ENCODE data around the gene SGCA. TPM values are rescaled to one million over a fixed set of nuclear protein-coding genes. Genes with fewer than 3 reads are reported as not detected.

The SGCA gene
- total and polyA plus RNA-seq, 2 of the 8 experiments (the other 6 are each of a cell fraction or from before 2014, with no cell fraction given): 0.12 TPM; not detected in 1

GRCh38 chr17:50180111-50180510, 14.3 kb downstream of the SGCA start:
- peaks cover 4 to 30% (median 16%) of the 10 kb centered on the region in 4 experiments for H3K4me1 ChIP-seq (replicated peaks in 1 of 4; ENCODE audit: control insufficient read depth in 3 of 4, insufficient read depth in 4 of 4, low read length in 3 of 4)
- H3K23me2 ChIP-seq (ENCODE audit: low read depth, low read length): no peaks in the 10 kb centered on the region
- no peak overlapping the region for H3K56ac ChIP-seq (replicated peaks; ENCODE audit: insufficient read length, low read depth, low read length)
- ChIA-PET CTCF (ENCODE audit: partially characterized antibody) (interaction anchor here (1.8 to 3.4 kb wide), 3 partner anchors 10 to 182 kb away, joined by 5 to 22 read pairs (median 13); no protein-coding TSS in a partner anchor), POLR2A (ENCODE audit: partially characterized antibody) (no interaction called here)
- H3K4me2 ChIP-seq (ENCODE audit: insufficient read depth in 1 of 2, low read depth in 2 of 2, low read length in 2 of 2): no peak overlapping the region
- H3K9me3 ChIP-seq (ENCODE audit: insufficient read depth in 2 of 2, low read depth in 1 of 2, low read length in 1 of 2): no peaks in the 10 kb centered on the region
- H3K4ac ChIP-seq (replicated peaks; ENCODE audit: insufficient read length, low read depth, low read length): no peak overlapping the region
- no peak overlapping the region; the same call in 1 of the 2 replicates for H2BK12ac ChIP-seq (ENCODE audit: low read depth, low read length)
- H2AK5ac ChIP-seq (ENCODE audit: low read depth, low read length): 0 out of 2 replicates have a peak overlapping the region, but pooled peaks have one; percentile 21
- TF ChIP-seq HDAC6 (IDR thresholded peaks at IDR 0.05; ENCODE audit: low read depth, low read length): no peak
- no peak for TF ChIP-seq BRCA1 (IDR thresholded peaks at IDR 0.05; ENCODE audit: low read depth, low read length)
- no peak for TF ChIP-seq TAF1 (IDR thresholded peaks at IDR 0.05; ENCODE audit: low read depth, low read length)
- no peak for TF ChIP-seq CREB1 (IDR thresholded peaks at IDR 0.05)
- TF ChIP-seq GABPA (IDR thresholded peaks at IDR 0.05; ENCODE audit: borderline replicate concordance, insufficient read depth, low read length): no peak
- no peak for TF ChIP-seq CTBP2 (IDR thresholded peaks at IDR 0.05; ENCODE audit: borderline replicate concordance, insufficient read depth, insufficient read length, low read length)
- no peak overlapping the region for H4K5ac ChIP-seq (ENCODE audit: insufficient read length, low read depth, low read length)
- H2BK5ac ChIP-seq (ENCODE audit: low read depth, low read length): no peak overlapping the region; the same call in 1 of the 2 replicates
- no peak for FAIRE-seq
- H4K8ac ChIP-seq (ENCODE audit: extremely low read depth, insufficient read depth, low read length): no peak overlapping the region
- no peak overlapping the region for H3K27ac ChIP-seq (ENCODE audit: low read depth, low read length)
- H3K4me3 ChIP-seq (ENCODE audit: extremely low read depth in 1 of 4, insufficient read depth in 2 of 4, low read depth in 3 of 4, low read length in 4 of 4): no peak overlapping the region
- H2BK20ac ChIP-seq (ENCODE audit: low read length): 0 out of 2 replicates have a peak overlapping the region, but pooled peaks have one; percentile 25
- H3K36me3 ChIP-seq (ENCODE audit: control insufficient read depth in 2 of 4, insufficient read depth in 4 of 4, low read length in 3 of 4): peaks cover 0 to 2% (median 0%) of the 10 kb centered on the region in 4 experiments; a peak in 1 of 8 replicates
- no peak overlapping the region for H3K18ac ChIP-seq (ENCODE audit: extremely low read depth, low read length)
- no peak overlapping the region for H3K23ac ChIP-seq (ENCODE audit: insufficient read length)
- H3K79me1 ChIP-seq (ENCODE audit: low read depth, low read length): no peaks in the 10 kb centered on the region
- no peaks in the 10 kb centered on the region for H4K20me1 ChIP-seq (replicated peaks in 1 of 2; ENCODE audit: control insufficient read depth in 1 of 2, insufficient read depth in 2 of 2, low read length in 2 of 2)
- DNase-seq (ENCODE audit: low read depth in 1 of 2, low spot score in 2 of 2): no peak
- H3K9ac ChIP-seq (replicated peaks in 1 of 4; ENCODE audit: extremely low read depth in 1 of 4, low read depth in 3 of 4, low read length in 3 of 4): no peak overlapping the region
- no peak overlapping the region for H4K91ac ChIP-seq (replicated peaks; ENCODE audit: insufficient read length, low read length)
- H3K14ac ChIP-seq (ENCODE audit: insufficient read length): no peak overlapping the region
- H3K27me3 ChIP-seq (replicated peaks in 1 of 4; ENCODE audit: control insufficient read depth in 3 of 4, extremely low read depth in 1 of 4, insufficient read depth in 3 of 4, low read length in 3 of 4): no peaks in the 10 kb centered on the region
- peak overlapping the region; percentile 8; the same call in 1 of the 2 replicates for H2BK15ac ChIP-seq (ENCODE audit: low read length)
- 94% methylated on average over 3 of the region's 4 CpGs; no CpG with 5 or more reads in 1 of the 2 experiments for WGBS, 2 experiments (ENCODE audit: extremely low coverage in 1 of 2, insufficient coverage in 1 of 2, insufficient read length in 1 of 2, insufficient replicate concordance in 2 of 2, low coverage in 1 of 2, low lambda C conversion rate in 2 of 2, missing lambda C conversion rate in 1 of 2)
- no peak overlapping the region for H2AFZ ChIP-seq (ENCODE audit: low read length)
- H2BK120ac ChIP-seq (replicated peaks; ENCODE audit: low read depth, low read length): no peak overlapping the region
- no peaks in the 10 kb centered on the region for H3K79me2 ChIP-seq (ENCODE audit: control insufficient read depth in 1 of 2, insufficient read depth in 2 of 2, low read length in 2 of 2)
